GM12878 (cell line): ENCODE measurements around the gene PELO. TPM values are rescaled to one million over a fixed set of nuclear protein-coding genes. Genes with fewer than 3 reads are reported as not detected.

ENCODE experiments used
- BCL11A ChIP-seq: IDR thresholded peaks from 2 replicates; pipeline ENCODE4 v1.6.1; 2011; ENCODE audit warnings: low read depth, low read length
- BHLHE40 ChIP-seq, 2 experiments: fragments of 450-650 bp in 1 of 2; IDR thresholded peaks; 2 replicates each; pipeline ENCODE4 v1.6.1; 2011 to 2017; ENCODE audit warnings: low read depth in 2 of 2, borderline replicate concordance in 1 of 2, improper control_type of control experiment in 1 of 2, low read length in 1 of 2, mild to moderate bottlenecking in 1 of 2
- BRCA1 ChIP-seq: IDR thresholded peaks from 2 replicates; pipeline ENCODE4 v1.6.1; 2011; ENCODE audit warnings: low read depth, low read length, improper control_type of control experiment
- DPF2 ChIP-seq: fragments of 450-650 bp; IDR thresholded peaks from 2 replicates; pipeline ENCODE4 v1.6.1; 2017; ENCODE audit warnings: mild to moderate bottlenecking
- EED ChIP-seq: sonication (generic); IDR thresholded peaks from 2 replicates; pipeline ENCODE4 v1.6.1; 2016; ENCODE audit warnings: antibody characterized with exemption, low read depth
- EP300 ChIP-seq, 2 experiments: fragments of 150-350 bp in 1 of 2; IDR thresholded peaks; 2 replicates each; pipeline ENCODE4 v1.6.1; 2011 to 2012; ENCODE audit warnings: low read depth in 2 of 2, low read length in 2 of 2, borderline replicate concordance in 1 of 2, improper control_type of control experiment in 1 of 2, inconsistent platforms in 1 of 2; ENCODE audit not compliant: control insufficient read depth in 1 of 2
- FOS ChIP-seq: IDR thresholded peaks from 3 replicates; pipeline ENCODE4 v1.6.1; 2011; ENCODE audit warnings: borderline replicate concordance; ENCODE audit not compliant: insufficient read length; ENCODE audit errors: extremely low read depth
- IKZF1 ChIP-seq: fragments of 450-650 bp; conservative IDR thresholded peaks from 2 replicates; pipeline ENCODE4 v1.6.1; 2017; ENCODE audit warnings: antibody characterized with exemption, mild to moderate bottlenecking
- KDM1A ChIP-seq: fragments of 200-600 bp; sonication (generic); IDR thresholded peaks from 2 replicates; pipeline ENCODE4 v1.6.1; 2016; ENCODE audit warnings: borderline replicate concordance
- NFXL1 ChIP-seq: fragments of 450-650 bp; IDR thresholded peaks from 2 replicates; pipeline ENCODE4 v1.6.1; 2017; ENCODE audit warnings: antibody characterized with exemption, mild to moderate bottlenecking, borderline replicate concordance
- NR2C2 ChIP-seq: IDR thresholded peaks from 2 replicates; pipeline ENCODE4 v1.6.1; 2011; ENCODE audit warnings: borderline replicate concordance, low read depth; ENCODE audit not compliant: control insufficient read depth, insufficient read length
- POLR2A ChIP-seq: IDR thresholded peaks from 2 replicates; pipeline ENCODE4 v1.6.1; 2011; ENCODE audit warnings: low read depth, mild to moderate bottlenecking, low read length
- RBBP5 ChIP-seq: fragments of 200-600 bp; sonication (generic); conservative IDR thresholded peaks from 2 replicates; pipeline ENCODE4 v1.6.1; 2016
- RELA ChIP-seq: fragments of 450-650 bp; IDR thresholded peaks from 2 replicates; pipeline ENCODE4 v1.8.0; 2014; ENCODE audit warnings: borderline replicate concordance; ENCODE audit not compliant: partially characterized antibody
- RUNX3 ChIP-seq: IDR thresholded peaks from 2 replicates; pipeline ENCODE4 v1.6.1; 2012; ENCODE audit warnings: low read length, inconsistent platforms
- SIN3A ChIP-seq: IDR thresholded peaks from 2 replicates; pipeline ENCODE4 v1.6.1; 2012; ENCODE audit warnings: low read depth, low read length, improper control_type of control experiment
- SMAD5 ChIP-seq: IDR thresholded peaks from 2 replicates; pipeline ENCODE4 v1.6.1; 2016; ENCODE audit warnings: antibody characterized with exemption, low read depth
- YBX1 ChIP-seq: fragments of 450-650 bp; IDR thresholded peaks from 2 replicates; pipeline ENCODE4 v1.6.1; 2016; ENCODE audit warnings: antibody characterized with exemption
- polyA plus RNA-seq, 11 experiments: library from polyadenylated mRNA; depleted of rRNA in 4 of 11; unstranded in 6 of 11; stranded (reverse) in 5 of 11; fragments of >200 nt; fragmentation: Nextera tagmentation in 4 of 11; fragmentation: Illumina TruSeq in 1 of 11; extraction: Ambion mirVana in 4 of 11; extraction: Trizol in 1 of 11; gene quantifications; 1 replicate in 1 of 11; 2 replicates in 10 of 11; pipeline versions ENCODE4 v1.2.1 to v1.2.3, GENCODE V29; 2011 to 2016; ENCODE audit warnings: inconsistent platforms in 2 of 11, missing spikeins in 2 of 11, low read depth in 1 of 11
- total RNA-seq, 4 experiments: library from RNA; depleted of rRNA in 3 of 4; stranded (reverse); fragments of >200 nt in 3 of 4; fragmentation: Illumina TruSeq in 1 of 4; extraction: Trizol in 1 of 4; gene quantifications; 2 replicates each; pipeline versions ENCODE4 v1.2.1 to v1.2.3, GENCODE V29; 2013 to 2021
- TF ChIP-seq, protein P1 (sequence below): IDR thresholded peaks from 2 replicates; pipeline ENCODE4 v1.6.1; 2011; ENCODE audit warnings: borderline replicate concordance, low read depth, mild to moderate bottlenecking, moderate library complexity, mixed read lengths, low read length; ENCODE audit not compliant: insufficient read depth; ENCODE audit errors: extremely low read length
- TF ChIP-seq, protein P2 (sequence below): fragments of 450-650 bp; formaldehyde crosslinking; IDR thresholded peaks from 2 replicates; pipeline ENCODE4 v1.4.0; 2022; ENCODE audit warnings: mild to moderate bottlenecking, moderate library complexity
- TF ChIP-seq, protein P3 (sequence below): IDR thresholded peaks from 2 replicates; pipeline ENCODE4 v1.6.1; 2011; ENCODE audit warnings: low read depth, mild to moderate bottlenecking, low read length, moderate library complexity, borderline replicate concordance; ENCODE audit errors: extremely low read depth
- TF ChIP-seq, protein P4 (sequence below): IDR thresholded peaks from 2 replicates; pipeline ENCODE4 v1.6.1; 2012; ENCODE audit warnings: low read depth, low read length, improper control_type of control experiment
- TF ChIP-seq, protein P5 (sequence below): fragments of 450-650 bp; IDR thresholded peaks from 2 replicates; pipeline ENCODE4 v1.6.1; 2017; ENCODE audit warnings: low read depth, mild to moderate bottlenecking, moderate library complexity

PELO gene
- total and polyA plus RNA-seq, 10 of the 15 experiments (the other 5 are each of a cell fraction or from before 2014, with no cell fraction given): 5.6 to 11.9 (median 8.7) TPM

DNA sequence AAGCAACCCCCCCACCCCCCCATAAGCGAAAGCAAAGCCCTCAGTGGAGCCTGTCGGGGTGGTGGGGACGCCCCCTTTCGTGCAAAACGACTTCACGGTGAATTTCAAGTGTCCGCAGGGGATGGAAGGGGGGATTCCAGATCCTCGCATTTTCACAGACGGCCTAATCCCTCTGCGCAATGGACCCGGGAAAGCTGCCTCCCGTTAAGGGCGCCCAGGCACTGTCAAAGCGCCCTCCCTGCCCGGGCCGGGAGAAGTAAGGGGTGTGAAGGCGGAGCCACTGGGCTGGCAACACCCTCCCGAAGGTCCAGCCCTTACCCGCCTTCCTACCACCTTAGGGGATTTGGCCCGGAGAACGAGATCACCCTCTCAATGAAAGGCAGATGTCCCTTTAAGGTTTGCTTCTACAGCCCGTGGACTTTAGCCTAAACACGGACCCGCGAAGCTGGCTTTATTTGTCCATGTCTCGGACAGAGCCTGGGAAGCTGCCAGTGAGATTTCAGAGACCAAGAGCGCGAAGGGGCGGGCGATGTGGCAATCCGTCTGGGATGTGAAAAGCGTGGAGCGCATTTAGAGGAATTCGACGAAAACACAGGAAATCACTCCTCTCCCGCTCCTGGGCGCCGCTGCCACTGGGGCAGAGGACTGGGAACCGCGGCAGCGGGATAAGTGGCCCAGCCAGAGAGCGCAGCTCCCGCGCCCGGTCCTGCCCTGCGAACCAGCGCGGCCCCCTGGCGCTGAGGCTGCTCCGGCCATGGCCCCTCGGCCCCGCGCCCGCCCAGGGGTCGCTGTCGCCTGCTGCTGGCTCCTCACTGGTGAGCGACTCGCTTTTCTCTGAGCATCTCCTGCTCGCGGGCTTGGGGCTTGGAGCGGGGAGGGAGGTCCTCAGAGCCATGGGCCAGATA, at the start of gene PELO, which contains the start of gene ITGA1 (continued):
- TF ChIP-seq, protein P1, sequence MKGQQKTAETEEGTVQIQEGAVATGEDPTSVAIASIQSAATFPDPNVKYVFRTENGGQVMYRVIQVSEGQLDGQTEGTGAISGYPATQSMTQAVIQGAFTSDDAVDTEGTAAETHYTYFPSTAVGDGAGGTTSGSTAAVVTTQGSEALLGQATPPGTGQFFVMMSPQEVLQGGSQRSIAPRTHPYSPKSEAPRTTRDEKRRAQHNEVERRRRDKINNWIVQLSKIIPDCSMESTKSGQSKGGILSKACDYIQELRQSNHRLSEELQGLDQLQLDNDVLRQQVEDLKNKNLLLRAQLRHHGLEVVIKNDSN: no peak
- TF ChIP-seq, protein P2, sequence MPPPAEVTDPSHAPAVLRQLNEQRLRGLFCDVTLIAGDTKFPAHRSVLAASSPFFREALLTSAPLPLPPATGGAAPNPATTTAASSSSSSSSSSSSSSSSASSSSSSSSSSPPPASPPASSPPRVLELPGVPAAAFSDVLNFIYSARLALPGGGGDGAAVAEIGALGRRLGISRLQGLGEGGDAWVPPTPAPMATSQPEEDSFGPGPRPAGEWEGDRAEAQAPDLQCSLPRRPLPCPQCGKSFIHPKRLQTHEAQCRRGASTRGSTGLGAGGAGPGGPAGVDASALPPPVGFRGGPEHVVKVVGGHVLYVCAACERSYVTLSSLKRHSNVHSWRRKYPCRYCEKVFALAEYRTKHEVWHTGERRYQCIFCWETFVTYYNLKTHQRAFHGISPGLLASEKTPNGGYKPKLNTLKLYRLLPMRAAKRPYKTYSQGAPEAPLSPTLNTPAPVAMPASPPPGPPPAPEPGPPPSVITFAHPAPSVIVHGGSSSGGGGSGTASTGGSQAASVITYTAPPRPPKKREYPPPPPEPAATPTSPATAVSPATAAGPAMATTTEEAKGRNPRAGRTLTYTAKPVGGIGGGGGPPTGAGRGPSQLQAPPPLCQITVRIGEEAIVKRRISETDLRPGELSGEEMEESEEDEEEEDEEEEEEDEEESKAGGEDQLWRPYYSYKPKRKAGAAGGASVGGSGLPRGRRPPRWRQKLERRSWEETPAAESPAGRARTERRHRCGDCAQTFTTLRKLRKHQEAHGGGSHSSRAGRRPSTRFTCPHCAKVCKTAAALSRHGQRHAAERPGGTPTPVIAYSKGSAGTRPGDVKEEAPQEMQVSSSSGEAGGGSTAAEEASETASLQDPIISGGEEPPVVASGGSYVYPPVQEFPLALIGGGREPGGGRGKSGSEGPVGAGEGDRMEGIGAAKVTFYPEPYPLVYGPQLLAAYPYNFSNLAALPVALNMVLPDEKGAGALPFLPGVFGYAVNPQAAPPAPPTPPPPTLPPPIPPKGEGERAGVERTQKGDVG: no peak
- TF ChIP-seq BCL11A (peak; percentile 50; the same call in 1 of the 2 replicates), RELA (peak; percentile 72), SIN3A (no peak), NR2C2 (no peak), BRCA1 (no peak), IKZF1 (peak; percentile 69), KDM1A (no peak), YBX1 (no peak), RUNX3 (no peak), POLR2A (no peak), SMAD5 (no peak), DPF2 (peak; percentile 43; the same call in 1 of the 2 replicates), RBBP5 (no peak), FOS (no peak), EP300 (IDR thresholded peaks at IDR 0.05; ENCODE audit: borderline replicate concordance in 1 of 2, control insufficient read depth in 1 of 2, low read depth in 2 of 2, low read length in 2 of 2) (peak in 1 of 2 experiments; percentile 50; a peak in 1 of 4 replicates), BHLHE40 (IDR thresholded peaks at IDR 0.05; ENCODE audit: borderline replicate concordance in 1 of 2, low read depth in 2 of 2, low read length in 1 of 2) (peak in 1 of 2 experiments; percentile 5; a peak in 1 of 4 replicates), EED (0 out of 2 replicates have a peak, but pooled peaks have one; percentile 26), NFXL1 (no peak)
- TF ChIP-seq, protein P3, sequence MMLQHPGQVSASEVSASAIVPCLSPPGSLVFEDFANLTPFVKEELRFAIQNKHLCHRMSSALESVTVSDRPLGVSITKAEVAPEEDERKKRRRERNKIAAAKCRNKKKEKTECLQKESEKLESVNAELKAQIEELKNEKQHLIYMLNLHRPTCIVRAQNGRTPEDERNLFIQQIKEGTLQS: no peak
- TF ChIP-seq, protein P4, sequence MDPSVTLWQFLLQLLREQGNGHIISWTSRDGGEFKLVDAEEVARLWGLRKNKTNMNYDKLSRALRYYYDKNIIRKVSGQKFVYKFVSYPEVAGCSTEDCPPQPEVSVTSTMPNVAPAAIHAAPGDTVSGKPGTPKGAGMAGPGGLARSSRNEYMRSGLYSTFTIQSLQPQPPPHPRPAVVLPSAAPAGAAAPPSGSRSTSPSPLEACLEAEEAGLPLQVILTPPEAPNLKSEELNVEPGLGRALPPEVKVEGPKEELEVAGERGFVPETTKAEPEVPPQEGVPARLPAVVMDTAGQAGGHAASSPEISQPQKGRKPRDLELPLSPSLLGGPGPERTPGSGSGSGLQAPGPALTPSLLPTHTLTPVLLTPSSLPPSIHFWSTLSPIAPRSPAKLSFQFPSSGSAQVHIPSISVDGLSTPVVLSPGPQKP: no peak
- TF ChIP-seq, protein P5, sequence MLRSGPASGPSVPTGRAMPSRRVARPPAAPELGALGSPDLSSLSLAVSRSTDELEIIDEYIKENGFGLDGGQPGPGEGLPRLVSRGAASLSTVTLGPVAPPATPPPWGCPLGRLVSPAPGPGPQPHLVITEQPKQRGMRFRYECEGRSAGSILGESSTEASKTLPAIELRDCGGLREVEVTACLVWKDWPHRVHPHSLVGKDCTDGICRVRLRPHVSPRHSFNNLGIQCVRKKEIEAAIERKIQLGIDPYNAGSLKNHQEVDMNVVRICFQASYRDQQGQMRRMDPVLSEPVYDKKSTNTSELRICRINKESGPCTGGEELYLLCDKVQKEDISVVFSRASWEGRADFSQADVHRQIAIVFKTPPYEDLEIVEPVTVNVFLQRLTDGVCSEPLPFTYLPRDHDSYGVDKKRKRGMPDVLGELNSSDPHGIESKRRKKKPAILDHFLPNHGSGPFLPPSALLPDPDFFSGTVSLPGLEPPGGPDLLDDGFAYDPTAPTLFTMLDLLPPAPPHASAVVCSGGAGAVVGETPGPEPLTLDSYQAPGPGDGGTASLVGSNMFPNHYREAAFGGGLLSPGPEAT: peak; percentile 54; the same call in 1 of the 2 replicates
